ENCODE data around the gene PRR29. TPM values are rescaled to one million over a fixed set of nuclear protein-coding genes. Genes with fewer than 3 reads are reported as not detected.

Gene PRR29
- total and polyA plus RNA-seq, 2 donors (not counting 3 experiments of a cell fraction or from before 2014, with no cell fraction given), result 0.39 to 1.2 TPM

DNA sequence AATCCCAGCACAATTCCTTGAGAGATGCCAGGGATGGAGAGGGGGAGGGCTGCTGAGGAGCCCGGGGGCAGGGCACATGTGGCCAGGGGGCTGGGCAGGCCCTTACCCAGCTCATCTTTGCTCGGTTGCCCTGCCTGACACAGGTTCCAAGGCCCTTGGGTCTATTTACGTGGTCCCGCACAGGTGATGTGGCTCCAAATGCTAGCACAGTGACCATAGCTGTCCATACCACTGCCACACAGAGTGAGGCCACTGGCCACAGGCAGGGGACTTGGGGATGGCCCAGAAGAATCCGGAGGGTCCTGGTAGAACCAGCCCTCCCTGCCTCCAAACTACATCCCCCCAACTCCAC lies 10.0 kb upstream of the PRR29 start:
- no peak for DNase-seq (ENCODE audit: low read depth, low spot score)
- H3K27ac ChIP-seq (ENCODE audit: insufficient read depth, low read depth, low read length), result no peak overlapping the region
- H3K4me1 ChIP-seq (ENCODE audit: control insufficient read depth, extremely low read depth, insufficient read depth, low read length), result peaks cover 18% of the 10 kb centered on the region
- no peak overlapping the region for H3K9ac ChIP-seq (replicated peaks; ENCODE audit: extremely low read depth, insufficient read depth, low read length)
- no peak overlapping the region for H2AFZ ChIP-seq (ENCODE audit: low read depth, low read length)
- intact Hi-C loops (cut with micrococcal nuclease) (no loop called here), dilution Hi-C loops (cut with MboI; ENCODE audit: extremely low pct_ligation_motif_present, low sequenced_read_pairs) (no loop called here)
- no TSS peak for BruUV-seq (replicated peaks)
- no peak overlapping the region for H3K4me2 ChIP-seq (ENCODE audit: insufficient read depth, low read length)
- no peaks in the 10 kb centered on the region for H3K36me3 ChIP-seq (ENCODE audit: control insufficient read depth in 2 of 2, extremely low read depth in 1 of 2, insufficient read depth in 2 of 2, low read length in 2 of 2)
- CTCF ChIA-PET, result interaction anchor here (1.0 to 12.0 kb wide), 6 partner anchors 13 to 145 kb away, joined by 3 to 183 read pairs (median 4); partner anchors contain the start of gene GH1
- TF ChIP-seq EZH2 (IDR thresholded peaks at IDR 0.05; ENCODE audit: borderline replicate concordance, low read depth, low read length, severe bottlenecking), result no peak
- TF ChIP-seq JUN (IDR thresholded peaks at IDR 0.05; ENCODE audit: borderline replicate concordance, insufficient read depth, insufficient read length, low read depth), result no peak
- TF ChIP-seq FOS (IDR thresholded peaks at IDR 0.05; ENCODE audit: borderline replicate concordance, insufficient read depth, low read length), result no peak
- no peak for TF ChIP-seq POLR2A (IDR thresholded peaks at IDR 0.05; ENCODE audit: low read depth, low read length)
- TF ChIP-seq, protein P1, sequence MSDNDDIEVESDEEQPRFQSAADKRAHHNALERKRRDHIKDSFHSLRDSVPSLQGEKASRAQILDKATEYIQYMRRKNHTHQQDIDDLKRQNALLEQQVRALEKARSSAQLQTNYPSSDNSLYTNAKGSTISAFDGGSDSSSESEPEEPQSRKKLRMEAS (IDR thresholded peaks at IDR 0.05; ENCODE audit: insufficient read depth, insufficient read length), result no peak
- no peak for TF ChIP-seq MYC (IDR thresholded peaks at IDR 0.05; ENCODE audit: low read depth, low read length)
- TF ChIP-seq, protein P2, sequence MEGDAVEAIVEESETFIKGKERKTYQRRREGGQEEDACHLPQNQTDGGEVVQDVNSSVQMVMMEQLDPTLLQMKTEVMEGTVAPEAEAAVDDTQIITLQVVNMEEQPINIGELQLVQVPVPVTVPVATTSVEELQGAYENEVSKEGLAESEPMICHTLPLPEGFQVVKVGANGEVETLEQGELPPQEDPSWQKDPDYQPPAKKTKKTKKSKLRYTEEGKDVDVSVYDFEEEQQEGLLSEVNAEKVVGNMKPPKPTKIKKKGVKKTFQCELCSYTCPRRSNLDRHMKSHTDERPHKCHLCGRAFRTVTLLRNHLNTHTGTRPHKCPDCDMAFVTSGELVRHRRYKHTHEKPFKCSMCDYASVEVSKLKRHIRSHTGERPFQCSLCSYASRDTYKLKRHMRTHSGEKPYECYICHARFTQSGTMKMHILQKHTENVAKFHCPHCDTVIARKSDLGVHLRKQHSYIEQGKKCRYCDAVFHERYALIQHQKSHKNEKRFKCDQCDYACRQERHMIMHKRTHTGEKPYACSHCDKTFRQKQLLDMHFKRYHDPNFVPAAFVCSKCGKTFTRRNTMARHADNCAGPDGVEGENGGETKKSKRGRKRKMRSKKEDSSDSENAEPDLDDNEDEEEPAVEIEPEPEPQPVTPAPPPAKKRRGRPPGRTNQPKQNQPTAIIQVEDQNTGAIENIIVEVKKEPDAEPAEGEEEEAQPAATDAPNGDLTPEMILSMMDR (IDR thresholded peaks at IDR 0.05; ENCODE audit: extremely low read depth in 1 of 2, insufficient read depth in 1 of 2, low read depth in 1 of 2, low read length in 2 of 2), result no peak
- no peak for TF ChIP-seq POLR2AphosphoS5 (IDR thresholded peaks at IDR 0.05; ENCODE audit: insufficient read depth, low read depth, low read length)
- no peak for TF ChIP-seq GATA2 (IDR thresholded peaks at IDR 0.05; ENCODE audit: insufficient read depth, insufficient read length, low read depth, low read length)
- no peak overlapping the region for H3K4me3 ChIP-seq (replicated peaks in 1 of 3; ENCODE audit: insufficient read depth in 1 of 3, low read depth in 1 of 3, low read length in 3 of 3)
- no peaks in the 10 kb centered on the region for H4K20me1 ChIP-seq (replicated peaks; ENCODE audit: control insufficient read depth, extremely low read depth, insufficient read depth, low read length)
- no peak for FAIRE-seq
- H3K27me3 ChIP-seq (ENCODE audit: control insufficient read depth in 2 of 2, insufficient read depth in 2 of 2, low read length in 2 of 2), result peaks cover 2 to 6% of the 10 kb centered on the region in 2 experiments
- H3K79me2 ChIP-seq (ENCODE audit: control insufficient read depth, insufficient read depth, low read length), result no peaks in the 10 kb centered on the region
- POLR2A ChIA-PET, result no interaction called here
- no peaks in the 10 kb centered on the region for H3K9me1 ChIP-seq (replicated peaks; ENCODE audit: control insufficient read depth, extremely low read depth, insufficient read depth, low read length)
- H3K9me3 ChIP-seq (replicated peaks; ENCODE audit: control insufficient read depth, insufficient read depth, low read length), result no peaks in the 10 kb centered on the region
